ENCODE measurements around the gene MAGOH.
"Not testable (repeated sequence)": the region's sequence is repeated elsewhere in the genome, so short reads cannot be mapped to it uniquely, and the experiment has no call there.

Gene MAGOH

DNA sequence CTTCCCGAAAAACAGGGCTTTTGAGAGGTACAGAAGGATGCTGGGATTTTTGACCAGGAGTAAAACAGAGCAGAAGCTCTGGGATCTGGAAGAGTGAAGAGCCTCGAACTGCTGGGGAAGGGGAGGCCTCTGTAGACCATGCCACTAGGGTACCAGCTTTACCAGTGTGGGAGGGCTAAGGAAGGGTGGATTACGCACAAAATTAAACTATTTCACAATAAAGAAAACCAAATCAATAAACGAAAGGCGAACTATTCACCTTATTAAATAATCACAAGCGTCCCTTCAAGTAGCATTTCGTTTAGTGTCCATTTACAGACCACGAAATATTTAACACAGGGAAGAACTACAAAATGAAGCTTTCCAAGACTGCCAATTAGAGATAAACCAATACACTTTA, 18.6 kb downstream of the MAGOH start:
- no peak for DNase-seq

DNA sequence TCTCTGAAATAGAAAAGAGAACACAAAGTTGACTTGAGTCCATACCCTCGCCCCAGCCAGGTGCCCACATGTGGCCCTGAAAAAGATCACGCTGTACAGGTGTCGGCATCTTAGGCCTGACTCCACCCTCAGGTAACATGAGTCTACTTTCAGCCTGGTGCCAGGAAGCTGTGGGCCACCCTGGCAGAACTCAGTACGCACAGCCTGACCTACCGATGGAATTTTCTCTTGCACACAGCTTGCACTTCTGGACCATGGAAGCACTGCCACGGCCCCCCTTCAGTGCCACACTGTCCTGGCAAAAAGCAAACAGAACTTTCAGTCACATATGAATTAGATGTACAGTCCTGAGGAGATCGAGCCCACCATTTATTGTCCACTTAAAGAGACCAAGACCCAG, 20.1 kb downstream of the MAGOH start:
- DNase-seq, result no peak

DNA sequence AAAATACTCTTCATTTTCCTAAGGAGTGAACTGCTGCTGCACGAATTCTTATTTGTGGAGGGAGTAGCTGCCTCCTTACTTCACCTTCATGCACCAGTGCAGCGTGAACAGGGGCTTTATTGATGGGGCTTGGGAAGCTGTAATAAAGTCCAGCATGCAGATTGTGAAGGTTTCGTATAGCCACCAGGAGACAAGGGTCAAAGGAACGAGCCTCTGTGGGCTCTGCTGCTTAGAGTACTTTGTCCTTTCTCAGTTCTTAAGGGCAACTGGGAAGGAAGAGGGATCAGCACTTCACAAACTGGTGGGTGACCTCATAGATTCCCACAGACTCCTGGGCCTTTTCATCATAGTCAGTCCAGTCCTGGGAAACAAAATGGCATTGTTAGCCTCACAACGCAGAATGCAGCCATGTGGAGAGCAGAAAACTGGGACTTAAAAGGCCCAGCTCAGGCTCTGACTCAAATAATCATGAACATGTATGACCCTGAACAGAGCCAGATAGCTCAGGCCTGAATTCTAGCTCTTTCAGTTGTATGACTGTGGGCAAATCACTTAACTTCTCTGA, 23.9 kb downstream of the MAGOH start:
- DNase-seq, result no peak

DNA sequence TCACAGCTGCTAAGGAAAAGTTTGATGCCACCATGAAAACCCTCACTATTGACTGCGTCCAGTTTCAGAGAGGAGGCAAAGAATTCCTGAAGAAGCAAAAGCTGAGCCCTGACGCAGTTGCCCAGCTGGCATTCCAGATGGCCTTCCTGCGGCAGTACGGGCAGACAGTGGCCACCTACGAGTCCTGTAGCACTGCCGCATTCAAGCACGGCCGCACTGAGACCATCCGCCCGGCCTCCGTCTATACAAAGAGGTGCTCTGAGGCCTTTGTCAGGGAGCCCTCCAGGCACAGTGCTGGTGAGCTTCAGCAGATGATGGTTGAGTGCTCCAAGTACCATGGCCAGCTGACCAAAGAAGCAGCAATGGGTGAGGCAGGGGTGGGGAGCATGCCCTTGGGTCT, 27.4 kb downstream of the MAGOH start:
- DNase-seq, result no peak

DNA sequence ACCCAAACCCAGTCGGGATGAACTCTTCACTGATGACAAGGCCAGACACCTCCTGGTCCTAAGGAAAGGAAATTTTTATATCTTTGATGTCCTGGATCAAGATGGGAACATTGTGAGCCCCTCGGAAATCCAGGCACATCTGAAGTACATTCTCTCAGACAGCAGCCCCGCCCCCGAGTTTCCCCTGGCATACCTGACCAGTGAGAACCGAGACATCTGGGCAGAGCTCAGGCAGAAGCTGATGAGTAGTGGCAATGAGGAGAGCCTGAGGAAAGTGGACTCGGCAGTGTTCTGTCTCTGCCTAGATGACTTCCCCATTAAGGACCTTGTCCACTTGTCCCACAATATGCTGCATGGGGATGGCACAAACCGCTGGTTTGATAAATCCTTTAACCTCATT, 28.0 kb downstream of the MAGOH start:
- DNase-seq, result no peak

DNA sequence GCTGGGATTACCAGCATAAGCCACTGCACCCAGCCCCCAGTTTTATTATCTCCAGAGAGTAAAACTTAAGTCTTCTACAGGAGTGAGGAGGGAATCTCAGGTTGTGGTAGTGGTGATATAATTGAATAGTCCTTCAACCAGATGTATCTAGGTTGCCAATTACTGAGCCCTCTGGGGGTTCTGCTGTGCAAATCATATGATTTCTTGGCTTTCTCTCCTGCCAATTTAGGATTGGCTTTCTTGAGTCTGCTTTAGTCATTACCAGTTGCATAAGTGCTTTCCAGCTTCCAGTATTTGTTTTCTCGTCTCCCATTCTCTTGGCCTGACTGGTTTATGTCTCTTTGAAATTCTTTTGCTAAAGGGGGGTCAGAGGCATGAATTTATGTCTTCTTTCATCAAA, 30.6 kb downstream of the MAGOH start:
- DNase-seq, result no peak

DNA sequence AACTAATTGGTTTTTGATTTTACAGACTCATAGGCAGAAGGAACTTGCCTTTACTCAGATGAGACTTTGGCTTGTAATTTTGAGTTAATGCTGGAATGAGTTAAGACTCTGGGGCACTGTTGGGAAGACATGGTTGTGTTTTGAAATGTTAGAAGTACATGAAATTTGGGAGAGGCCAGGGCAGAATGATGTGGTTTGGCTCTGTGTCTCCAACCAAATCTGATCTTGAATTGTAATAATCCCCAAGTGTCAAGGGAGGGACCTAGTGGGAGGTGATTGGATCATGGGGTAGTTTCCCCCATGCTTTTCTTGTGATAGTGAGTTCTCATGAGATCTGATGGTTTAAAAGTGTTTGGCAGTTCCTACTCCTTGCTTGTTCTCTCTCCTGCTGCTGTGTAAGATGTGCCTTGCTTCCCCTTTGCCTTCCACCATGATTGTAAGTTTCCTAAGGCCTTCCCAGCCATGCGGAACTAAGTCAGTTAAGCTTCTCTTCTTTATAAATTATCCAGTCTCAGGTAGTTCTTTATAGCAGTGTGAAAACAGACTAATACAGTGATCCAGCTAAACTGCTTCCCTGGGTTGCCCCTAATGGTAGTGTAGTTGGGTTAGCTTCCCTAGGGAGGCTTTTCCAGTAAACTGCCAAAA, 31.5 kb downstream of the MAGOH start:
- DNase-seq, result no peak

DNA sequence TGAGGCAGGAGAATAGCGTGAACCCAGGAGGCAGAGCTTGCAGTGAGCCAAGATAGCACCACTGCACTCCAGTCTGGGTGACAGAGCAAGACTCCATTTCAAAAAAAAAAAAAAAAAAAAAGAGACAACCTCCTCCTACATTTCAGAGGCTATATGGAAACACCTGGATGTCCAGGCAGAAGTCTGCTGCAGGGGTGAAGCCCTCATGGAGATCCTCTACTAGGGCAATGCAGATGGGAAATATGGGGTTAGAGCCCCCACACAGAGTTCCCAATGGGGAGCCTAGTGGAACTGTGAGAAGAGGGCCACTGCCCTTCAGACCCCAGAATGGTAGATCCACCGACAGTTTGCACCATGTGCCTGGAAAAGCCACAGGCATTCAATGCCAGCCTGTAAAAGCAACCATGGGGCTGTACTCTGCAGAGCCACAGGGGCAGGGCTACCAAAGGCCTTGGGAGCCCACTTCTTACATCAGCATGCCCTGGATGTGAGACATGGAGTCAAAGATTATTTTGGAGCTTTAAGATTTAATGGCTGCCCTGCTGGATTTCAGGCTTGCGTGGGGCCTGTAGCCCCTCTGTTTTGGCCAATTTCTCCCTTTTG, 32.1 kb downstream of the MAGOH start:
- not testable (repeated sequence) for DNase-seq

DNA sequence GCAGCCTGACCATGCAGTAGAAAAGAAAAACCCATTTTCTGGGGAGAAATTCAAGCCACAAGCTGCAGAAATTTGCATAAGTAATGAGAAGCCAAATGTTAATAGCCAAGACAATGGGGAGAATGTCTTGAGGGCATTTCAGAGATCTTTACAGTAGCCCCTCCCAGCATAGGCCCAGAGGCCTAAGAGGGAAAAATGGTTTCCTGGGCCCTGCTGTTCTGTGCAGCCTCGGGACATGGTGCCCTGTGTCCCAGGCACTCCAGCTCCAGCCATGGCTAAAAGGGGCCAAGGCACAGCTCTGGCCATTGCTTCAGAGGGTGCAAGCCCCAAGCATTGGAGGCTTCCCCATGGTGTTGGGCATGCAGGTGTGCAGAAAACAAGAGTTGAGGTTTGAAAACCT, 32.8 kb downstream of the MAGOH start:
- DNase-seq, result not testable (repeated sequence)

DNA sequence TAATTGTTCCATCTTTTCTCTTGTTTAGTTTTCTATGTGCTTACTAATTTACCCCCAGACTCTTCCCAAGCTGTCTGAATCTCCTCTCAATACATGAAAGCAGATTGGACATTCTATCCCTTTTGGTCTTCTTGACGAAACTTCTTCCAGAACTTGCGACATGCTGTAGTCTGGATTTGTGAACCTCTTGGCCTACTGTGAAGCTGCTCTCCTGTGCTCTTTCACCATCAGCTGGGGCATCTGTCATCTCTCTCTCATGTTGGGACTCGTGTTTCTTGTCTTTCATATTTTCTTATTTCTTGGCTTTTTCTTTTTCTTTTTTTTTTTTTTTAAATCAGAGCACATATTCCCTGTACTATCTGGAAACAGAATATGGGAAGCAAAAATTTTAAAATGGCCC, 34.9 kb downstream of the MAGOH start:
- DNase-seq, result no peak

DNA sequence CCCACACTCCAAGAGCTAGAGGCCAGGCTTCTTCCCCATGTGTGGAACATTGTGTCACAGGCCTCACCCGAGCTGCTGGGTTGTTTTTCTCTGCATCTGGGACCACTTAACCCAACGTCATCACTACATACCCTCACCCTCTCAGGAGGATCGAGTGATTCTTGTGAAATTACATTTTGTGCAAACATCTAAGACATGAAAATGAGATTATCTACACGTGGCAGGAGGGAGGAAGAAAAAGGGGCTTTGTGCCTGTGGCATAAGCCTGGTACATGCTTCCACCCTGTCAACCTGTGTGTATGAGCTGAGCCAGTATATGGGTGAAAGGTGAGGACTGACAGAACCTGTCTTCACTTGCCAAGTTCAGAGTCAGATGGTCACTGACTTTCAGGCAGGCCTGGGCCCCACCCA, 40.1 kb downstream of the MAGOH start:
- DNase-seq, result no peak

DNA sequence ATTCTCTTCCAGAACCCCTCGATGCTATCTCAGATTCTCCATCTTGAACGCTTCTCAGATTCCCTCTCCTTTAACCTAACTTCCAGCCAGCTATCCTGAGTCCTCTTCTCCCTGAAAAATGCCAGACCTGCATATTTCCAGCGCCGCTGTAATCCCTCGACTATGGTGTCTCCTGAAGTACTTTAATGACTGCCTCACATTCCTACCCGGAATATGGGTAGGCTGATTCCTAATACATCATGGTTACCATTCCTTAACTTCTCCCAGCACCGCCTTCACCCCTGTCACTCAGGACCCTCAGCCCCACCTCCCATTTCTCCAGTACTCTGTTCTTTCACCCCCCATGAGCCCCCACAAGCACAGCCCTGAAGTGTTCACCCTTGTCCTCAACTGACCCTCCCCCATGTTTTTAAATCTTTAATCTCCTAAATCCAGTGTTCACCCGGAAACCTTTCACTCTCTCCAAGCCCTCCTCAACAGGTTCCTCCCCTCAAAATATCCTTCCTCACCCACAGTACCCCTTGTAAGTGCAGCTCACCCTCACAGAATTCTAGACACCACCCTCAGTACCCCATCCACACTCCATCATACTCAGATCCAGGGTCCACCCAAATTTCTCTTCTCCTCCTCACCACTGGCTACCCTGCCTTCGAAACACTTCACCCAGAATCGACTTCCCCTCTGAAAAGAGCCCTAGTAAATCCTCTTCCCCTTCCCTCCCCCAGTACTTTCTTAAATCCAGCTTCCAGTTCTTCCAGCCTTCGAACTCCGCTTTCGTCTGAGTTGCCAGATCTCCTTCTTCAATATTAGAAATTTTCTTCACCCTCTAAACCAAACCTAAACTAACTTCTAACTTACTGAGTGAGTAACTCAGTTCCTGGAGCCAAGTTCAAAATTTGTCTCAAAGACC, 40.8 kb downstream of the MAGOH start:
- DNase-seq, result no peak

DNA sequence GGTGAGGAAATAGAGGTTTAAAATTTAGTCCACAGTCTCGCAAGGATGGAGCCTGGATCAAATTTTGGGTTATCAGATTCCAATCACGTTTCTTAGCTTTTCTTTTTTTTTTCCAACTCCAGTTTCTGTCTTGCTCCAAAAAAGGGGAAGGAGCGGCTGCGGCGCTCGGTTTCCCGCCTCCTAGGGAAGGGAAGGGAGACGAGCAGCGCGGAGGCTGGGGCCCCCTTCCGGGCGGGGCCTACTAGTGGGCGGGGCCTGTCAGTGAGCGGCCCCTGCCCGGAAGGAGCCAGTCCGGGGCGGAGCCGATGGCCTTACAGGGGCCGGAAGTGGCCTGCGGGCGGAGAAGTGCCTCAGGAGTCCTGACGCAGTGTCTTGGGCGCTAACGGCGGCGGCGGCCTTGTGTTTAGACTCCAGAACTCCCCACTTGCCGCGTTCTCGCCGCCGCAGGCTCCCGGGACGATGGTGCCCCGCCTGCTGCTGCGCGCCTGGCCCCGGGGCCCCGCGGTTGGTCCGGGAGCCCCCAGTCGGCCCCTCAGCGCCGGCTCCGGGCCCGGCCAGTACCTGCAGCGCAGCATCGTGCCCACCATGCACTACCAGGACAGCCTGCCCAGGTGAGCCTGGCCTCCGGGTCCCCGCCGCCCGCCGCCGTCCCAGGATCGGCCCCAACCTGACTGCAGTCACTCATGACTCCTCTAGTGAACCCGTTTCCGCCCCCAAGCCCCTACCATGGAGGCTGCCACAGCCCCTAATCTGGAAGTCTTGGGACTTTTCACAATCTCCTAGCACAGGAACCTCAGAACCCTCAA, 41.6 kb downstream of the MAGOH start, which contains the start of gene CPT2:
Gene CPT2 (plus strand): TSS at position 340 of the 806 bp plus-strand sequence. CDS start 120 bp downstream, at position 460.
- peak; percentile 96 for DNase-seq

DNA sequence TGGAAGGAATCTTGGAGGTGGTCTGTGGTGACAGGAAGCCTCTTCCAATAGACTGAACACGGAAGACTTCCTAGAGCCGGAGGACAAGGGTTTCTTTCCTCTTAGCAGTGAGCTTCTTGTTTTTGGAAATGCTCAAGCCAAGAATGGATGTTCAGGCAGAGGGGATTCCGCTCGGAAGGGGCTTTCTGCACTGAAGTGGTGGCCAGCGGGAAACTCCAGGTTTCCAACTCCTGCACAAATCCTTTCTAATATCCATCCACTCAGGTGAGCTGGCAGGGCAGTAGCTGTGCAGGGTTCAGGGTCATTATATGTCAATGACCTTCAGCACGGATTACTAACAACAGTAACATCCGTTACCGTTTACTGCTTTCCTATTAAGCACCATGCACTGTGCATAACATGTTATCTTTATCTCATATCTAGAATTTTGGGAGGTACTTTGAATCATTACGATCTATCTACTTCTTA, 42.3 kb downstream of the MAGOH start:
- DNase-seq, result no peak

DNA sequence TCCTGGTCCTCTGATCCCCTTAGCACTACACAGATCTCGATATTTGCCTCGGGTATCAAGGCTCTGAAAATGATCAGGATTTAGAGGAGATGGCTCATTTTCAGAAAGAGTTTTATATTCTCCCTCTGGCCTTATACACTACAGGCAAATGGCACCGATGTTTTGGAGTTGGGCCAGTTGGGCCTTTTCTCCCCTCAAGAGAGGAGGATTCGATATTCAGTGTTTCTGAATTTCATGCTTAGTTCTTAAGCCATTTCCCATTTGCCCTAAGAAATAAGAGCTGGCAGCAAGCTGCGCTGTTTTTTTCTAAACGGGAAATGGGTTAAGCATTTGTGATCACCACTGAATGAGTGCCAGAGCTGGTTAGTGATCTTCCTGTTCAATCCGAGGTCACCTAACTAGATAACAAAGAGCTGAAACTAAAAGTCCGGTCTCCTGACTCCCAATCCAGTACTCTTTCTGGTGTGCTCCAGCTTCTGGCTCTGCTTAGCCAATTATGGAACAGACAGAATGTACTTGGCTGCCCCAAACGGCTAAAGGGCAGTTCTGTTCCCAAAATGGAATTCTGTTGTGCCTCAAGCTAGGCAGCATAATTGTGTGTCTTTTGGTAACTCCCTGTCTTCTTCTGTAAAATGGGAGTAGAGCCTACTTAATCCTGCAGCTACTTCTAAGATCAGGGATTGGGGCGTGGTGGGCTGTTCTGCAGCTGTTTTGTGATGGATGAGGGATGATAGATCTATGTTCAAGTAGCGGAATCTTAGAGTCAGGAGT, 42.9 kb downstream of the MAGOH start:
- DNase-seq, result no peak

DNA sequence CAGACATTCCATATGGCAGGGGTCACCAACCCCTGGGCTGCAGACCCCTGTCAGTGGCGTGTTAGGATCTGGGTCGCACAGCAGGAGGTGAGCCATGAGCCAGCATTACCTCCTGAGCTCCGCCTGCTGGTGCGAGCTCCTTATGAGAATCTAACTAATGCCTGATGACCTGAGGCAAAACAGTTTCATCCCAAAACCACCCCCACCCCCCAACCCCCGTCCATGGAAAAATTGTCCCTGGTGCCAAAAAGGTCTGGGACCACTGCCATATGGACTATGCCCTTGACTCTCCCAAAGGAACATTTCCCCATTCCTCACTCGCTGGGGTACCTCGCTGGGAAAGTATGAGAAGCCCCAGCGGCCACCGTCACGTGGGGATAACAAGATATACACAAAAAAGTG, 48.1 kb downstream of the MAGOH start:
- DNase-seq, result no peak

DNA sequence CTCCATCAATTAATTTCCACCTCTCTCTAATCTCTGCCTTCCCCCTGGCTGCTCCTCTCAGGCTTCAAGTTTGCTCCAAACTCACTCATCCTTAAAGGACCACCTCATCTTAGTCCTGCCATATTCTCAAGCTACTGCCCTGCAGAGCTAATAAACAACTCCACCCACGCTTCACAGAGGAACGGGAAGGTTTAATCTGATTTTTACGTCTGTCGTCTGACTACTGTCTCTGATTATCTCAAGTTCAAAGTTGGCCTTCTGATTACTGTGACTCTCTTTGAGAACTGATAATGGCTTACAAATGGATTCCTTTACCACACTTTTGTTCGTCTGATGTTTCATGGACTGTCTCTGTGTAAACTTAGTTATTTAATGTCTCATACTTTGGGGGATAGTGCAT, 49.3 kb downstream of the MAGOH start:
- no peak for DNase-seq

DNA sequence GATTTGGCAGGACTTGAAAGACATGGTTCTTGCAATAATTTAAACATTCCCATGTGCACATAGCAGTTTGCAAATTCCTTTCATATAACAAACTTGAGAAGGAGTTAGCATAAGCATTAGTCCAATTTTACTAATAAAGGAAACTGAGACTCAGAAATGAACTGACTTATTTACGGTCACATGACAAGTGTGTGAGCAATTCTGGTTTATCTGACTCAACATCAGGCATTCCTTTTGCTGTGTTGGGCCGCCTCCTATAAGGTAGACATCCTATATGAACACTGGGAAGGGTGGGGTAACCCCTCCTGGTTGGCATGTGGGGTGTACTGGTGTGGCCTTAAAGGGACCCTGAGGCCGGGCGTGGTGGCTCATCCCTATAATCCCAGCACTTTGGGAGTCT, 50.2 kb downstream of the MAGOH start:
- no peak for DNase-seq

DNA sequence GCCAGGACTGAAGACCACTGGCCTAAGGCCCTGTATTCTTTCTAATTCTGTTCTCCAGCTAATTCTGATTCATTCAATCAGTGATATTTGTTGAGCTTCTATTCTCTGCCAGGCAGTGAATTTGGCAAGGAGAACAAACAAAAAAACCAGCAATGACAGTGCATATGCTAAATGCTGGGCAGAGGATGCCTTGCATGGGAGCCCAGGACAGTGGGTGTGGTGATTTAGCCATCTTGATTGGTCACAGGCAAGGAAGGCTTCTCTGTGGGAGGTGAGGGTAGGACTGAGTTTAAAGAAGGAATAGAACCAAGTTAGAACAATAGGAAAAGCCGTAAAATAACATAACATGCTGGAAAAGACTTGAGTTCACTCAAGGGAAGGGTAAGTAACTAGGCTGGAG, 50.9 kb downstream of the MAGOH start:
- DNase-seq, result no peak

DNA sequence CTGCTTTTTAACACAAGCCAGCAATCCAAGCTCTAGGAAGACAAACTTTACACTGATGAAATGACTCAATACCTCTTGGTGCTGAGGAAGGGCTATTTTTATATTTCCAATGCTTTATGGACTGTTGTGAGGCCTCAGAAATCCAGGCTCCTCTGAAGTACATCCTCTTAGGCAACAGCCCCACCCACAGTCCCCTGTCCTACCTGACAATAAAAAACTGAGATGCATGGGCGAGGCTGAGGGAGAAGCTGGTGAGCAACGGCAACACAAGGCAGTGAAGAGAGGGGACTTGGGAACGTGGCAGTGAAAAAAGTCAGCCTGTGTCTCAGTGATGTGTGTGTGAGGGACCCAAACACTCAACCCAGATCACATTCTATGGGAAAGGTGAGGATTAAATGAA, 51.8 kb downstream of the MAGOH start:
- DNase-seq, result no peak

DNA sequence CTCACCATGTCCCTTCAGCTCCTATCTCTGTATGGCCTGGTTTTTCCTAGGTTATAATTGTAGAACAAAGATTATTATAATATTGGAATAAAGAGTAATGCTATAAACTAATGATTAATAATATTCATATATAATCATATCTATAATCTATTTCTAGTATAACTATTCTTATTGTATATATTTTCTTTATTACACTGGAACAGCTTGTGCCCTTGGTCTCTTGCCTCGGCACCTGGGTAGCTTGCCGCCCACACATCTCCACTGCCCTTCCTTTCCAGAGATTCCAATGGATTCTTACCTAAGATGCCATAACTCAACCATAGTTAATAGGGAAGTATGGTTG, 52.4 kb downstream of the MAGOH start:
- not testable (repeated sequence) for DNase-seq
